Placental epithelial cell (primary cell): ENCODE results near the gene SST. TPM values are rescaled to one million over a fixed set of nuclear protein-coding genes. Genes with fewer than 3 reads are reported as not detected.

Experiments
- total RNA-seq: library from RNA; depleted of rRNA; stranded (reverse); fragments of >200 nt; gene quantifications from 2 replicates; pipeline ENCODE4 v1.2.3, GENCODE V29; 2012

SST gene
- not detected in 2 replicates for total RNA-seq

GRCh38 chr3:187669675-187670504, at the start of gene SST:
Gene SST, minus strand, starts transcription at chr3:187670394. Its CDS starts 103 bp downstream, at chr3:187670291.

GRCh38 chr3:187702507-187703033, 32.4 kb upstream of the SST start, which contains the start of gene RTP2:
Gene RTP2, minus strand, starts transcription at chr3:187702557. Its CDS starts 429 bp downstream, at chr3:187702128.

Other genes with a start within 250 kb of the SST start
- gene RTP2, start 32.2 kb upstream of the SST start, total RNA-seq: not detected in 2 replicates
- 7.8 and 9.8 TPM in 2 replicates for gene BCL6, start 75.1 kb upstream of the SST start, total RNA-seq